ENCODE data around the gene FAR2.

FAR2 gene

GRCh38 chr12:29309320-29309902 is 160.3 kb downstream of the FAR2 start:
- Histone ChIP-seq H3K9me2 (ENCODE audit: low read depth, low read length) (no peaks in the 10 kb centered on the region), H2AFZ (ENCODE audit: low read length) (no peak overlapping the region), H3K4me3 (ENCODE audit: low read depth, low read length, poor library complexity, severe bottlenecking) (no peak overlapping the region), H3K9ac (ENCODE audit: low read length) (no peak overlapping the region), H3F3A (ENCODE audit: insufficient read depth, low read length) (no peaks in the 10 kb centered on the region), H3K4me1 (ENCODE audit: insufficient read depth, low read length, severe bottlenecking) (no peaks in the 10 kb centered on the region), H3K36me3 (ENCODE audit: insufficient read depth, low read length) (no peaks in the 10 kb centered on the region), H4K20me1 (ENCODE audit: insufficient read depth, low read length) (no peaks in the 10 kb centered on the region), H3K27me3 (ENCODE audit: insufficient read depth, low read length) (no peaks in the 10 kb centered on the region), H3K4me2 (ENCODE audit: low read length) (no peak overlapping the region), H3K79me2 (ENCODE audit: insufficient read depth, low read length) (no peaks in the 10 kb centered on the region), H3K9me3 (ENCODE audit: low read length) (no peaks in the 10 kb centered on the region), H3K27ac (ENCODE audit: low read depth, low read length, poor library complexity, severe bottlenecking) (no peak overlapping the region)
- no peak for TF ChIP-seq EZH2 (IDR thresholded peaks at IDR 0.05; ENCODE audit: borderline replicate concordance, low read length)
- peak; percentile 47; the same call in 1 of the 2 replicates for TF ChIP-seq CTCF (IDR thresholded peaks at IDR 0.05; ENCODE audit: low read length)

- Histone ChIP-seq H2AFZ (ENCODE audit: low read length) (no peak overlapping the region), H3K27me3 (ENCODE audit: insufficient read depth, low read length) (no peaks in the 10 kb centered on the region), H3K9me3 (ENCODE audit: low read length) (no peaks in the 10 kb centered on the region), H4K20me1 (ENCODE audit: insufficient read depth, low read length) (no peaks in the 10 kb centered on the region), H3K79me2 (ENCODE audit: insufficient read depth, low read length) (no peaks in the 10 kb centered on the region), H3K9ac (ENCODE audit: low read length) (no peak overlapping the region), H3K4me3 (ENCODE audit: low read depth, low read length, poor library complexity, severe bottlenecking) (no peak overlapping the region), H3K36me3 (ENCODE audit: insufficient read depth, low read length) (no peaks in the 10 kb centered on the region), H3F3A (ENCODE audit: insufficient read depth, low read length) (no peaks in the 10 kb centered on the region), H3K4me2 (ENCODE audit: low read length) (no peak overlapping the region), H3K4me1 (ENCODE audit: insufficient read depth, low read length, severe bottlenecking) (no peaks in the 10 kb centered on the region), H3K9me2 (ENCODE audit: low read depth, low read length) (no peaks in the 10 kb centered on the region), H3K27ac (ENCODE audit: low read depth, low read length, poor library complexity, severe bottlenecking) (no peak overlapping the region)
- TF ChIP-seq CTCF (IDR thresholded peaks at IDR 0.05; ENCODE audit: low read length), result no peak
- no peak for TF ChIP-seq EZH2 (IDR thresholded peaks at IDR 0.05; ENCODE audit: borderline replicate concordance, low read length)
Measured at GRCh38 chr12:29310899-29311298, 161.8 kb downstream of the FAR2 start.

GRCh38 chr12:29314416-29314815 is 165.3 kb downstream of the FAR2 start:
- no peaks in the 10 kb centered on the region for H3F3A ChIP-seq (ENCODE audit: insufficient read depth, low read length)
- H3K36me3 ChIP-seq (ENCODE audit: insufficient read depth, low read length), result no peaks in the 10 kb centered on the region
- H3K9ac ChIP-seq (ENCODE audit: low read length), result no peak overlapping the region
- no peak overlapping the region for H3K4me2 ChIP-seq (ENCODE audit: low read length)
- H2AFZ ChIP-seq (ENCODE audit: low read length), result no peak overlapping the region
- H4K20me1 ChIP-seq (ENCODE audit: insufficient read depth, low read length), result no peaks in the 10 kb centered on the region
- H3K27ac ChIP-seq (ENCODE audit: low read depth, low read length, poor library complexity, severe bottlenecking), result no peak overlapping the region
- H3K9me3 ChIP-seq (ENCODE audit: low read length), result no peaks in the 10 kb centered on the region
- H3K9me2 ChIP-seq (ENCODE audit: low read depth, low read length), result no peaks in the 10 kb centered on the region
- no peaks in the 10 kb centered on the region for H3K79me2 ChIP-seq (ENCODE audit: insufficient read depth, low read length)
- no peaks in the 10 kb centered on the region for H3K27me3 ChIP-seq (ENCODE audit: insufficient read depth, low read length)
- H3K4me3 ChIP-seq (ENCODE audit: low read depth, low read length, poor library complexity, severe bottlenecking), result no peak overlapping the region
- H3K4me1 ChIP-seq (ENCODE audit: insufficient read depth, low read length, severe bottlenecking), result no peaks in the 10 kb centered on the region
- TF ChIP-seq EZH2 (IDR thresholded peaks at IDR 0.05; ENCODE audit: borderline replicate concordance, low read length), result no peak
- no peak for TF ChIP-seq CTCF (IDR thresholded peaks at IDR 0.05; ENCODE audit: low read length)
